ENCODE data around the gene CAPN9. TPM values are rescaled to one million over a fixed set of nuclear protein-coding genes. Genes with fewer than 3 reads are reported as not detected.
A peak's percentile ranks its signal among the peaks of the same experiment; 100 is the strongest.

Gene CAPN9
- total RNA-seq, 1 experiment from 2014 or later, result not detected

DNA sequence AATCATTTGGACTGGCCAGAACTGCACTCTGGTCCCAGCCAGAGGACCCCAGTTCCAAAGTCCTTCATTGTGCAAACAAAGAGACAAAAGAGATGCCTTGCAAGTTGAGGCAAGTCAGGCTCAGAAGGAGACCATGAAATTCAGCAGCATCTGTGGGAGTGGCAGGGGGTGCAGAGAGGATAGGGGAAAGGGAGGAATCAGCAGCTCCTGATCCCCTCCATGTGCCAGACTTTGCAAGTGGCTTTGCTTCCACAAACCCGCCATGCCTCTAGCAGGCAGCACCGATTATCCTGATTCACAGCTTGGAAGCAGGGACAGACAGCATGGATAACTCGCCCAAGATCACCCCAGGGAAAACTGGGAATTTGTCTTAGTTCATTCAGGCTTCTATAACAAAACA lies 2.1 kb upstream of the CAPN9 start:
- no peak for DNase-seq (ENCODE audit: low read depth)

- no peak for DNase-seq (ENCODE audit: low read depth)
Observed at GRCh38 chr1:230746617-230747016, 571 bp upstream of the CAPN9 start.

- DNase-seq (ENCODE audit: low read depth), result no peak
Observed at GRCh38 chr1:230747890-230748800, 957 bp downstream of the CAPN9 start.

GRCh38 chr1:230749150-230749549 lies 2.0 kb downstream of the CAPN9 start:
- DNase-seq (ENCODE audit: low read depth), result no peak

GRCh38 chr1:230749635-230750034 lies 2.4 kb downstream of the CAPN9 start:
- no peak for DNase-seq (ENCODE audit: low read depth)

- no peak for DNase-seq (ENCODE audit: low read depth)
Observed at GRCh38 chr1:230750576-230750975, 3.4 kb downstream of the CAPN9 start.

- no peak for DNase-seq (ENCODE audit: low read depth)
Observed at GRCh38 chr1:230750986-230751625, 3.9 kb downstream of the CAPN9 start.

- DNase-seq (ENCODE audit: low read depth), result no peak
Observed at GRCh38 chr1:230752407-230752806, 5.2 kb downstream of the CAPN9 start.

GRCh38 chr1:230753191-230753585 lies 6.0 kb downstream of the CAPN9 start:
- no peak for DNase-seq (ENCODE audit: low read depth)

DNA sequence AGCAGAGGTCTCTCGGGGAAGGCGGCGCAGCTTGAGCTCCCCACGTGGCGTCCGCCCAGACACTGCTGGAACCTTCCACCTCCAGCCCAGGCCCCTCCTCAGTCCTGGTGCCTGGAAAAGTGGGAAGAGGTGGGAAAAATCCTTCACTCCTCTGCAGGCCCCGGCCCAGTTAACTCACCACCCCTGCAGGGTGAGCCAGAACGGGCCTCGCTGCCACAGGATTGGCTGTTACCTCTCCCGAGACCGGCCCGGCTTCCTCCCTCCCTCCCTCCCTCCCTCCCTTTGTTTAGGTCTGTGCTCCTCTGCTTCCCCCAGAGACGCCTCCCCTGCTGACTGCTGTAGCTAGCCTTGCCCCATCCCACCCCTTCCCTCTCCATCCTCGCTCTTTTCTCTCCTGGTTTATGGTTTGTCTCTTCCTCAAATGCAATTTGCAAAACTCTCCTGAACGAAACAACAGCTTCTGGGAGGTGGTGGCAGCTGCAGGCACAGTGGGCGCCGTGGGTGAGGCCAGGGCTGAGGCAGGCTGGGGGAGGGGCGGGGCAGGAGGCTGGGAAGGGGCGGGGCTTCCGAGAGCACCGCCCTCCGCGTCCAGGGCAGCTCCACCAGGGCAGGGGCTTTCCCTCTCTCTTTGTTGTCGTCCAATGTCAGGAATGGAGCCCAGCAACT lies 6.5 kb downstream of the CAPN9 start:
- DNase-seq (ENCODE audit: low read depth), result peak; percentile 58

- DNase-seq (ENCODE audit: low read depth), result no peak
Observed at GRCh38 chr1:230754796-230755195, 7.6 kb downstream of the CAPN9 start.

DNA sequence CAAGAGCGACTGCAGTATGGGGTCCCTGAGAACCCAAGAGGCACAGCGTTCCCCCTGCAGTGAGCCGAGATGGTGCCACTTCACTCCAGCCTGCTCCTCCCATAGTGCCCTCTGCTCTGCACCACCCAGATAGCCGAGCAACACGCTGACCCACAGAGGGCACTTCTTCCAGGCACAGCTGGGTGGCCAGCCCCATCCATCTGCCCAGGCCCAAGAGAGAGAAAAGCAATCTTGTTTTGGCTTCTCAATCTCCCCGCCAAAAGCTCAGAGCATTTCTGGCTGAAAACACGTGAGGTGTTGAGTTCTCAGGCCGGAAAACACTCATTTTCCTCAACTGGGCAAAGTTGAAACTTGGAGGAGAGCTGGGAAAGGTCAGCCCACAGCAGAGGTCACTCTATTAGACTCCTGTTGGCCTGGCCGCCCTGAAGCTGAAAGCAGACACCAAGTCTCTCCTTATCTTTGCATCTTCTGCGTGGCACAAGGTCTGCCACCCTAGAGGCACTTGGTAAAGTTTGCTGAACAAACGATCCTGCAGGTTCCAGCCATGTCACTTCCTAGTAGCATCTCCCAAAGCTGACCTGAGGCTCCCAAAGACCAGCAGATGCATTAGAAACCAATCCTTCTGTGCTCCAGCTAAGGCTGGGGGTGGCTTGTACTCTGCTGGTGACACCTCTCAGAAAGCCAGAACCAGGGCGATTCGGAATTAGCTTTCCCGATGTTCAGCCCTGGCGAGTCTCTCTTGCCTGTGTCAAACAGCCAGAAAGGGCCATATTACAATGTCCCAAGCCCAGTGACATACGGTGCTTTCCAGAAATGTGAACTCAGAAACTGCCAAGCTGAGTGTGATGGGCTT lies 10.9 kb downstream of the CAPN9 start:
- DNase-seq (ENCODE audit: low read depth), result no peak

- no peak for DNase-seq (ENCODE audit: low read depth)
Observed at GRCh38 chr1:230758709-230759368, 11.7 kb downstream of the CAPN9 start.

GRCh38 chr1:230759369-230760065 lies 12.3 kb downstream of the CAPN9 start:
- no peak for DNase-seq (ENCODE audit: low read depth)

GRCh38 chr1:230760360-230760827 lies 13.2 kb downstream of the CAPN9 start:
- DNase-seq (ENCODE audit: low read depth), result no peak

GRCh38 chr1:230761443-230762167 lies 14.4 kb downstream of the CAPN9 start:
- no peak for DNase-seq (ENCODE audit: low read depth)

GRCh38 chr1:230763927-230764591 lies 16.9 kb downstream of the CAPN9 start:
- no peak for DNase-seq (ENCODE audit: low read depth)

GRCh38 chr1:230766318-230766717 lies 19.1 kb downstream of the CAPN9 start:
- DNase-seq (ENCODE audit: low read depth), result no peak
